NCI-H187 (cell line): ENCODE measurements around the gene RPS2.

Source experiments
- DNase-seq, 2 experiments: peaks; one replicate each; lab custom pipeline; 2025; lab: John Stamatoyannopoulos, UW

The RPS2 gene

GRCh38 chr16:1998852-1999801 lies 34.5 kb upstream of the RPS2 start:
- no peak for DNase-seq

- DNase-seq: no peak
These were observed 33.8 kb upstream of the RPS2 start for GRCh38 chr16:1998360-1998835.

DNA sequence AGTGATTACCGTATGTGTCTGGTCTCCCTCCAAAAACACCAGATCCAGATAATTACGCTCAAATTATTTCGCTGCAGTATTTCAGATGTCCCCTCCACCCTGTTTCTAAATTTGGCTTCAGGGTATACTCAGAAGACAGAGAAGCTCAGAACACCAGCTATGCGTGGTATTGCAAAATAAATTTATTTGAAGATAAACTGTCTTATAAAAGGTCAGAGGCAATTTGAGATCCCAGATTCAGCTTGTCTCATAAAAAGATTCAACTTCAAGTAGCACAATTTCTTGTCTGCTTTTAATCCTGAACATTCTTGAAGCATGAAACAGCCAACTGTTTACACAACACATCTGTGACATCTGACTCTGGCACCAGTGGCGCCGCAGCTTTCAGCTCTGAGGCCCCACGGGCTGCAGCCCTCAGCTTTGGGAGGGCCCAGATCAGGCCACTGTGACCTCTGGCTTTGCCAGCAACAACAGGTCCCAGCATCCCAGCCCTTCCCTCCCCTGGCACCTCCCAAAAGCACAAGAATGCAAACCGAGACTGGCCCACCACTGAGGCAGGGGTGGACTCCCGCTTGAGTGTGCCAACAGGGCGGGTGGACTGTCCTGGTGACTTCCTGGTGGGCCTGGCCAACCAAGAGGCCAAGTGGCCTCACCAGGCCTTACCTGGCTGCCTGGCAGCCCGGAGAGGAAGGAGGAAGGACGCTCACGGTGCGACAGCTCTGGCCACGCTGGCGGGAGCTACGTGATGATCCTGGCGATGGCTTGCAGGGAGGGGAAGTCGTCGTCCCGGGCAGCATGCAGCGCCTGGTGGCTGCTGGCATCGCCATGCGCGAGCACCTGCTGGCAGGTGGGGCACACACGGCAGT lies 33.1 kb upstream of the RPS2 start:
- no peak for DNase-seq

GRCh38 chr16:1993731-1994131 lies 29.1 kb upstream of the RPS2 start:
- no peak for DNase-seq

GRCh38 chr16:1992704-1993317 lies 28.2 kb upstream of the RPS2 start:
- no peak for DNase-seq

- peak; percentile 31 to 94 for DNase-seq
These were observed 27.5 kb upstream of the RPS2 start for GRCh38 chr16:1991948-1992703.

DNA sequence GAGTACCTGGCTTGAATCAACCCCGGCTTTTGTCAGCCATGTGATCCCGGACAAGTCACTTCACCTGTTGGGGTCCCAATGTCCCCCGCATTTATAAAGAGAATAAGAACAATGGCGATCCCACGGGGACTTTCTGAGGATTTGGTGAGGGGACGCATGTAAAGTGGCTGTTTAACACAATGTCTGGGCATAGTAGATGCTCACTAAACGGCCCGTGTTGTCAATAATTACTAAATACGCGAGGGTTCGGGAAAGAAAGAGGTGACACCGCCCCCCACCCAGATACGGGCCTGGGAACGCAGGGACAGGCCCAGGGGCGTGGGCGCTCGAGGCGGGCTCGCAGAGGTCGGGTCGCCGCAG lies 26.9 kb upstream of the RPS2 start:
- DNase-seq: no peak

DNA sequence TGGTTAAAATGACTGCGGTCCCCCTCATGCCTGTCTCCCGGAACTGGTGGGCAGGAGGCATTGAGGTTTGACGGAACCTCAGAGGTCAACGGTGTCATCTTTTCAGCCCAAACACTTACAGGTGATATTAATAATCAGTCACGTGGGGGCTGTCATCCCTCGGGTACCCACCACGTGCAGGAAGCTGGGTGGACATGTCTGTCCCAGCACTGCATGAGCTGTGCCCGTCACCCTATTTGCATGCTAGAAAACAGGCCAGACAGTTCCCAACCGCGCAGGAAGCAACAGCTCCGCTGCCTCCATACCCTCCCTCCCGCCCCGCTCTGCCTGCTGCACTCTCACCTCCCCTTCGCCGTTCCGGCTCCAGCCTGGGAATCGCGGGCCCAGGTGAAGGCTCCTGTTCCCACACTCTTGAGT lies 26.5 kb upstream of the RPS2 start:
- DNase-seq: no peak

DNA sequence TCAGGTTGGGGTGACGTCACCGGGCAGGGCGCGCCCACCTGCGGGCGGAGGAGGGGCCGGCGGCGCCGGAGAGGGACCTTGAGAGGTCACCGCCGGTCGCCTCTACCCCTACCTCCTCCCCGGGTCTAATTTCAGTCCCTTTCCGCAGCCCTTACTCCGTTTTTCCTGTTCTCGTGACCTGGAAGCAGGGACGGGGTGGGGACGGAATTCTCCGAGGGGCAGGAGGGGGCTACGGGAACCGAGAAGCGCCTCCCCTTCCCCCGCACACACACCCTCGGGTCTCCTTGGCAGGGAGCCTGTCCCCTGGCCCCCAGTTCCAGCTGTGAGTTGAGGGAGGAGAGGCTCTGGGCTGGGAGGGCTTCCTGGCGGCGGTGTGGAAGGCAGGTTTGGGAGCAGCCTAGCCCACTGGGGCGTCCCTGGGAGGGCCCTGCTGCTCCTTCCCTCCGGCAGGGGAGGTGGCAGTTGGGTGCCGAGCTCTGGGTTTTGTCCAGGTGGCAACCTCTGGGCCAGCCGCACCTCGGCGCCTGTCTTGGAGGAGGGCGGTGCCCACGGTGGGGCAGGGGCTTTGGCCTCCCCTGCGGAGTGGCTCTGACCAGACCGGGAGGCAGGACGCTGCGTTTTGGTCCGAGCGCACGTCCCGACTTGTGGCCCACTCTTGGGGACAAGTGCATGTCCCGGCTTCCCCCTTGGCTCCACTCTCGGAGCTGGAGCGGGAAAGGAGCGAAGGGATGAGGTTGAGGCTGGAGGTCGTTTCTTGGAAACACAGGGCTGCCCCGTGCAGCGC lies 25.9 kb upstream of the RPS2 start:
- no peak for DNase-seq

DNA sequence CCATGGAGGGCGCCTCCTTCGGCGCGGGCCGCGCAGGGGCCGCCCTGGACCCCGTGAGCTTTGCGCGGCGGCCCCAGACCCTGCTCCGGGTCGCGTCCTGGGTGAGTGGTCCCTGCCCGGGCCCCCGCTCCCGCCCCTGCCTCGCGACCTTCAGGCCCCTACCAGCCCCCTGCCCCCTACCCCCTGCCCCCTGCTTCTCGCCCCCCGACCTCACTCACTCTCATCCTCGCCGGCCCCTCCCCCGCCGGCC lies 25.4 kb upstream of the RPS2 start:
- no peak for DNase-seq

DNA sequence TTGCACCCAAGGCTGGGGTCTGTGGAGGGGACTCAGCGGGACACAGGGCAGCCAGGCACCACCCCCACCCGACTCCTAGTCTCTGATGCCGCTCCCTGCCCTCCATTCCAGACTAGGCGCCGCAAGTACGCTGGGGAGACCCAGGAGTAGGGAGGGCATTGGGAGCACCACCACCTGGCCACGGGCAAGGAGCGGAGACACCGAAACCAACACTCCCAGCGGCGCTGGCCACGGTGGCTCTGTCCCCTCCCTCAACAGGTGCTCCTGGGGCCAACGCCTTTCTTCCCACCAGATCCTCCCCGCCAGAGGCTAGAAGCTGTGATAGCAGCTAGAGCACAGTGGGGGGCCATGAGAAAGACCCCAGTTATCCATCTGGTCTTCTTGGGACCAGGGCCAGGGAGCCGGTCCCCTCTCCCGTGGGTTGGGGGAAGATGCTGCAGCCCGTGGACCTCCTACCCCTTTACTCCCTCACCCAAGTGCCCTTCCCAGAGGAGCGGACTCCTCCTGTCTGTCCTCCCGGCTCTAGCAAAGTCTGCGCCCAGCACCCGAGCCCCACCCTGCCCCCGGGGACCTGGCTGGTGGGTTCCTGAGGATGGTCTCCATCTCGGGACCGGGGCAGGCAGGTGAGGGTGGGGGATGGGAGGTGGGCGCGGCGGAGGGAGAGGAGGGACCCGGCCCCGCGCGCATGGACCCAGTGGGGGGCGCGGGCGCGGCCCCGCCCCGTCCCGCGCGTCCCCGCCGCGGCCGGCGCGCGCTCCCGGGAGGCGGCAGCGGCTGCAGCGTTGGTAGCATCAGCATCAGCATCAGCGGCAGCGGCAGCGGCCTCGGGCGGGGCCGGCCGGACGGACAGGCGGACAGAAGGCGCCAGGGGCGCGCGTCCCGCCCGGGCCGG lies 24.8 kb upstream of the RPS2 start, which contains the start of gene SYNGR3:
Gene SYNGR3, plus strand, starts transcription at position 762 of the 892 bp plus-strand sequence. CDS start 133 bp downstream, outside the sequence.
- DNase-seq: peak; percentile 55 to 71

DNA sequence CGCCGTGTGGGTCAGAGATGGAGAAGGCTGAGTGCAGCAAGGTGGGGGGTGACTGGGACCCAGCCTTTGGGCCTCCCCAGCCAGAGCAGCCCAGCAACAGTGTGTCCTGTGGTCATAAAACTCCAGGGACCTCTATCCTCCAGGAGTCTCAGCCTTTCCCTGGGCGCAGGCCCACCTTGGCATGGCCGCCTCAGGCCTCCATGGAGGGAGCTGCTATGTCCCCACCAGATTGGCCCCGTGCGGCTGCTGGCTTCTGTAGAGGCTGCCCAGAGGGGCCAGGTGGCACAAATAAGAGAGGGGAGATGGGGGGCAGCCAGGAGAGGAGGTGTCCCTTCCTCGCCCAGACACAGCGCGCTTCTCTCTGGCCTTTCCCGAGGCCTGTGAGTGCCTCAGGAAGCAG lies 22.6 kb upstream of the RPS2 start:
- DNase-seq: no peak

- no peak for DNase-seq
These were observed 21.0 kb upstream of the RPS2 start for GRCh38 chr16:1985466-1986150.

- no peak for DNase-seq
These were observed 20.0 kb upstream of the RPS2 start for GRCh38 chr16:1984347-1985225.

DNA sequence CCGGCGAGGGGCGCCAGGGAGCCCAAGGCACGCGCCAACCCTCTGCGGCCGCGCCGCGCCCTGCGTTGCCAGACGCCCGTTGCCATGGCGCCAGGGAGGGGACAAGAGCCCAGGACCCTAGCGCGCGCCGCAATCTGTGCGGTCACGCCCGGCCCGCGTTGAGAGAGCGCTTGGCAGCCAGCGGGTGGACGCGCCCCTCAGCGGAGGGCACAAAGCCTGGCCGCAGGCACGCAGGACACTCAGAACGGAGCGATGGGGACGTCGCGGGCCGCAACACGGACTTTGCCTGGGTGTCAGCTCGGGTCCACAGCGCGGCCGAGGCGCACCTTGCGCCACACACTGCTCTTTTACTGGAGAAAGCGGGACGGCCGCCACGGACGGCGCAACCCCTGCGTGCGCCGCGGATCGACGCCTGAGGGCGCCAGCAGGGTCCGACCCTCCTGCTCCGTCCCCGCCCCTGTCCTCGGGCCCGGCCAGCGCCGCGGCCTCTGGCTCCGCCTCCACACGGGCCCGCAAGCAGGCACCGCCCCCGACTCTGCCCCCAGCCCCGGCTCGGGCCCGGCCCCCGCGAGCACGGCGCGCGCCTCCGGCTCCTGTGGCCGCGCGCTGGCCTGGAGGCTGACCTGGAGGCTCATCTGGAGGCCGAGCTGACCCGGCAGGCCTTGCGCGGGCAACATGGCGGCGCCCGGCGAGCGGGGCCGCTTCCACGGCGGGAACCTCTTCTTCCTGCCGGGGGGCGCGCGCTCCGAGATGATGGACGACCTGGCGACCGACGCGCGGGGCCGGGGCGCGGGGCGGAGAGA lies 19.1 kb upstream of the RPS2 start, which contains the start of gene GFER:
Gene GFER, plus strand, starts transcription at position 650 of the 803 bp plus-strand sequence. Its CDS starts 26 bp downstream, at position 676.
- peak; percentile 86 to 92 for DNase-seq

DNA sequence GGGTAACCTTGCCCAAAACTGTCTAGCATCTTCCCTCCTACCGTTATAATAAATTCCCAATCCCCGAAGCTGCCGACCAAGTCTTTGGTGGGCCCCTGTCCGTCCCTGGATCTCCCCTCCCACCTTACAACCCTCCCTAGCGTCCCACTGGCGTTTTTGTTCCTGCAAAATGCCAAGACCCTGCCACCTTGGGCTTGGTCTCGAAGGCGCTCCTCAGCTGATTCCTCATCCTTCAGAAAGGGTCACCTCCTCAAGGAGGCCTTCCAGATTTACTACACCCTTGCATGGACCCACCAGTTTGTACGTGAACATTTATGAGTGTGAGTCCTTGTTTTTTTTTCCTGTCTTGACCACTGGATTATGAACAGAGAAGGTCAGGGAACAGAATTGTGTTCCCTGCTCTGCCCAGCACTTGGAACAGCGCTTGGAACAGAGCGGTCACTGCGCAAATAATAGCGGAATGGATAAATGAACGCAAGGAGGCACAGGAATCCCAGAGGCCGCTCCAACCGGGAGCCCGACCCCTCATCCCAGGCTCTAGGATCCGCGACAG lies 18.4 kb upstream of the RPS2 start:
- DNase-seq: no peak

DNA sequence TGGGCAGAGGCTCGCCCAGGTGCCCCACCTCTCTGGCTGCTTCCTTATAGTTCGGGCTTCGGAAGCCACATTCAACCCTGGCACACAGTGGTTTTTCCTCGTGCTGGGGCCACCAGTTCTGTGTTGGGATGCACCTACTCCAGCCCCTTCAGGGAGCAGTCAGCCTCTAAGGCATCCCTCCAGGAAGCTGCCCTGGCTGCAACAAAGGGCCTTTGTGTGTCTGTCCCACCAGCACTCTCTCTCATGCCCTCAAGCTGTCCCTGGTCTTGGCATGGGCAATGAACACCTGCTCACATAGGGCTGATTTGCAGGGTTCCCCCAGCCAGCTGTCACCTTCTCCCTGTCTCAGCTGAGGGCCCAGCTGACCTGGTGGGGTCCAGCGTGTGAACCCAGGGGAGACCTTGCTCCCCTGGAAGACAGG lies 17.4 kb upstream of the RPS2 start:
- no peak for DNase-seq
